Fibroblast of the aortic adventitia (primary cell): ENCODE results near the gene CIB4. TPM values are rescaled to one million over a fixed set of nuclear protein-coding genes. Genes with fewer than 3 reads are reported as not detected.
A peak's percentile ranks its signal among the peaks of the same experiment; 100 is the strongest.

ENCODE experiments used
- DNase-seq: peaks from one replicate; pipeline ENCODE4 v3.0.0-alpha.2; 2010; ENCODE audit warnings: low read depth
- H3K4me3 ChIP-seq: 2 replicates; pipeline ENCODE4 v1.5.1; 2011; ENCODE audit warnings: low read depth, mild to moderate bottlenecking, control low read depth, low read length, moderate library complexity
- total RNA-seq: library from RNA; depleted of rRNA; stranded (reverse); fragments of >200 nt; gene quantifications from 2 replicates; pipeline ENCODE4 v1.2.3, GENCODE V29; 2012; ENCODE audit warnings: low replicate concordance
- TF ChIP-seq, protein P1 (sequence below): IDR thresholded peaks from 2 replicates; pipeline ENCODE4 v1.5.1; 2011; ENCODE audit warnings: mild to moderate bottlenecking, low read length, control low read depth, inconsistent platforms; ENCODE audit not compliant: insufficient read depth

Gene CIB4
- total RNA-seq, 1 donor = not detected

DNA sequence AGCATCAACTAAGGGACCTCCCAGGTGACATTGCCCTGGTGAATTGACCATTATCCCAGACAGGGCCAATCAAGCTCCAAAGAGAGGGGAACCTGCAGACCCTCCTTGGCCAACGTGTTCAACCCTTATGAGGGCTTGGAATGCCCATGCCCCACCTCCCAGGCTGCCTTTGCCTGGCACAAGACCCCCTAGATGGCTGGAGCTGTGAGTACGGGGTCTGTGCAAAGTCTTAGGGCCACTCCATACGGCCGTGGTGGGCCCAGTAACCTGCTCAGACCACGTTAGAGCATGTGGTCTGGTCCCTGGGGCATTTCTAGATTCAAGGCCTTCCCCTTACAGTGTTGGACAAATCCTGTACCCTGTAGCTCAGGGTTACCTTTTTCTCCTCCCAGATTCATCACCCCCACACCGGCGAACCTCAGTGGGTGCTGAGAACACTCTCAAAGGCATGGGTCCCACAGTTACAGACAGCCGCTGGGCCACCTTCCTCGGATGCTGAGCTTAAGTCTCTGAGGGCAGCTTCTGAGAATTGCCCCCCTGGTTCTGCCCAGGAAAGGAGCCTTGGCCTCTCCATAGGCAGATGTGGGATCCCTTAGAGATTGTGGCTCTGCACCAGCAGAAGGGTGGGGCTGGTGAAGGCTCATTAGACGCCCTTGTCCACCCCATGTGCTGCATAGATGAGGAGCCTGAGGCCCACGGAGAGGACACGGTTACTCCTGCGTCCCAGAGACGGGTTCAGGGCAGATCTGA lies 33.0 kb upstream of the CIB4 start:
- no peak for DNase-seq
- TF ChIP-seq, protein P1, sequence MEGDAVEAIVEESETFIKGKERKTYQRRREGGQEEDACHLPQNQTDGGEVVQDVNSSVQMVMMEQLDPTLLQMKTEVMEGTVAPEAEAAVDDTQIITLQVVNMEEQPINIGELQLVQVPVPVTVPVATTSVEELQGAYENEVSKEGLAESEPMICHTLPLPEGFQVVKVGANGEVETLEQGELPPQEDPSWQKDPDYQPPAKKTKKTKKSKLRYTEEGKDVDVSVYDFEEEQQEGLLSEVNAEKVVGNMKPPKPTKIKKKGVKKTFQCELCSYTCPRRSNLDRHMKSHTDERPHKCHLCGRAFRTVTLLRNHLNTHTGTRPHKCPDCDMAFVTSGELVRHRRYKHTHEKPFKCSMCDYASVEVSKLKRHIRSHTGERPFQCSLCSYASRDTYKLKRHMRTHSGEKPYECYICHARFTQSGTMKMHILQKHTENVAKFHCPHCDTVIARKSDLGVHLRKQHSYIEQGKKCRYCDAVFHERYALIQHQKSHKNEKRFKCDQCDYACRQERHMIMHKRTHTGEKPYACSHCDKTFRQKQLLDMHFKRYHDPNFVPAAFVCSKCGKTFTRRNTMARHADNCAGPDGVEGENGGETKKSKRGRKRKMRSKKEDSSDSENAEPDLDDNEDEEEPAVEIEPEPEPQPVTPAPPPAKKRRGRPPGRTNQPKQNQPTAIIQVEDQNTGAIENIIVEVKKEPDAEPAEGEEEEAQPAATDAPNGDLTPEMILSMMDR = no peak

GRCh38 chr2:26672818-26673393 lies 31.7 kb upstream of the CIB4 start:
- TF ChIP-seq, protein P1 = no peak
- DNase-seq = no peak
- H3K4me3 ChIP-seq = no peak overlapping the region

More for the DNA sequence above, 33.0 kb upstream of the CIB4 start:
- H3K4me3 ChIP-seq = no peak overlapping the region

GRCh38 chr2:26672112-26672817 lies 31.1 kb upstream of the CIB4 start:
- no peak overlapping the region for H3K4me3 ChIP-seq
- TF ChIP-seq, protein P1 = no peak
- no peak for DNase-seq

DNA sequence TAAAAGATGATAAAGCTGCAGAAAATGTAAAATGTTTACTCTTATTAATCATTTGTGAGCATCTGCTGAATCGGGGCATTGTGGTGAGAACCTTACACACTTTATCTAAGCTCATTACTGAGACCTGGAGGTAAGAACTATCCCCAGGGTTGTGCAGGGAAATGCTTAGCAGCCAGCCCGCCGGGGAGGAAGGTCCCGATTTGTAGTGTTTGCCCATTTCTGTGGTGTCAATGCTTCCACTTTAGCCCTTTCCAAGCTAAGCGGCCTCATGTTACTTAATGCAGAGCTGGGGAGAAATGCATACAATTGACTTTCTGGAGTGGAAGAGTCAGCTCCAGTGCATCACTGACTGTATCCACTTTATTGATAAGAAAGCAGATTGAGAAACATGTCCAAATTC lies 30.5 kb upstream of the CIB4 start:
- no peak overlapping the region for H3K4me3 ChIP-seq
- TF ChIP-seq, protein P1 = no peak
- DNase-seq = no peak

DNA sequence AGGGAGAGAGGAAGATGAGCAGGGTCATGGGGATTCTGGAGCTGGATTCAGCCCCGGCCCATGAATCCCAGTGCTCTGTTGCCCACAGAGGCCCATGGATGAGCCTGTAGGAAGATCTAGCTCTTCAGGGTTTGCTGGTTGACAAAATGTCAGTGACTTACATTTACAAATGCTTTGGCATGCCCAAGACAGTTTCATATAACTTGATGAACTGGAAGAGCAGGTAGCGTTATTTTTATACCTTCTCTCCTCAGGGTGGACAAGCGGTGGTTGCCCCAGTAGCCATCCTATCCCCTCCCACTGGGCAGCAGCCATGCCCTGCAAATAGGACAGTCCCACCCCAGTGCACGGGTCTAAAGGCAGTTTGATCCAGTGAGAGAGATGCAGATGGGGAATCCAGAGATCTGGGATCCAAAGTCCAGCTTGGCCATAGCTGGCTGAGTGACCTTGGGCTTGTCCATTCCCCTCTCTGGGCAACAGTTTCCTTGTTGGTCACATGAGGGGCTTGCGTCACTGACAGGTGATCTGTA lies 29.8 kb upstream of the CIB4 start:
- no peak for DNase-seq
- no peak overlapping the region for H3K4me3 ChIP-seq
- TF ChIP-seq, protein P1 = no peak

GRCh38 chr2:26670171-26670570 lies 29.0 kb upstream of the CIB4 start:
- DNase-seq = peak; percentile 33
- TF ChIP-seq, protein P1 = no peak
- no peak overlapping the region for H3K4me3 ChIP-seq
